ENCODE results near the gene ANK2. TPM values are rescaled to one million over a fixed set of nuclear protein-coding genes. Genes with fewer than 3 reads are reported as not detected.

Gene ANK2
- total RNA-seq, 5 donors from 2014 or later (not counting 1 experiment from before 2014, with no cell fraction given) = 0.25 to 0.62 (median 0.31) TPM; not detected in 1

- ATAC-seq (replicated peaks in 1 of 4) (no peak), DNase-seq (no peak)
- peaks cover 3 to 11% of the 10 kb centered on the region in 2 donors for H3K27me3 Mint-ChIP-seq
- 83% methylated on average over 4 of the region's 7 CpGs for WGBS (ENCODE audit: insufficient coverage)
- H3K27me3 ChIP-seq (replicated peaks in 1 of 2; ENCODE audit: control insufficient read depth in 2 of 2, extremely low read depth in 1 of 2, insufficient read depth in 2 of 2, low read length in 1 of 2) = peaks cover 0 to 3% of the 10 kb centered on the region in 2 experiments
- no peaks in the 10 kb centered on the region for H3K9me3 Mint-ChIP-seq
- no peaks in the 10 kb centered on the region for H3K9me3 ChIP-seq
- ChIA-PET POLR2A (no interaction called here), CTCF (no interaction called here)
- no peaks in the 10 kb centered on the region for H3K4me1 ChIP-seq (ENCODE audit: control insufficient read depth in 1 of 2, extremely low read depth in 1 of 2, insufficient read depth in 2 of 2, low read length in 2 of 2)
- no peak overlapping the region for H3K4me3 ChIP-seq (ENCODE audit: control insufficient read depth in 1 of 2, extremely low read depth in 1 of 2, low read length in 1 of 2)
- no peaks in the 10 kb centered on the region for H3K36me3 Mint-ChIP-seq
- H3K27ac Mint-ChIP-seq = no peak overlapping the region
- no peaks in the 10 kb centered on the region for H3K4me1 Mint-ChIP-seq
- no peaks in the 10 kb centered on the region for H3K36me3 ChIP-seq (ENCODE audit: control insufficient read depth in 2 of 2, extremely low read depth in 1 of 2, insufficient read depth in 1 of 2, low read length in 1 of 2)
- no peak overlapping the region for H3K4me3 Mint-ChIP-seq
- H3K27ac ChIP-seq (ENCODE audit: low read length) = no peak overlapping the region
Observed at GRCh38 chr4:113270520-113271319, 221.3 kb downstream of the ANK2 start.

- no peak for DNase-seq
- Histone ChIP-seq H3K4me3 (ENCODE audit: control insufficient read depth in 1 of 2, extremely low read depth in 1 of 2, low read length in 1 of 2) (no peak overlapping the region), H3K27ac (ENCODE audit: low read length) (no peak overlapping the region), H3K36me3 (ENCODE audit: control insufficient read depth in 2 of 2, extremely low read depth in 1 of 2, insufficient read depth in 1 of 2, low read length in 1 of 2) (no peaks in the 10 kb centered on the region), H3K9me3 (no peaks in the 10 kb centered on the region), H3K27me3 (replicated peaks in 1 of 2; ENCODE audit: control insufficient read depth in 2 of 2, extremely low read depth in 1 of 2, insufficient read depth in 2 of 2, low read length in 1 of 2) (peaks cover 0 to 3% of the 10 kb centered on the region in 2 experiments), H3K4me1 (ENCODE audit: control insufficient read depth in 1 of 2, extremely low read depth in 1 of 2, insufficient read depth in 2 of 2, low read length in 2 of 2) (no peaks in the 10 kb centered on the region)
- POLR2A ChIA-PET = no interaction called here
- H3K27ac Mint-ChIP-seq = no peak overlapping the region
- H3K9me3 Mint-ChIP-seq = no peaks in the 10 kb centered on the region
- no peaks in the 10 kb centered on the region for H3K36me3 Mint-ChIP-seq
- ATAC-seq (replicated peaks in 1 of 4) = no peak
- CTCF ChIA-PET = interaction anchor here in 1 of 2 donors (1.0 kb wide), 1 partner anchor 15 kb away, joined by 3 read pairs; no protein-coding TSS in a partner anchor
- peaks cover 6 to 18% of the 10 kb centered on the region in 2 donors for H3K27me3 Mint-ChIP-seq
- H3K4me3 Mint-ChIP-seq = no peak overlapping the region
- H3K4me1 Mint-ChIP-seq = no peaks in the 10 kb centered on the region
Observed at GRCh38 chr4:113272523-113272922, 223.1 kb downstream of the ANK2 start.

- no peak overlapping the region for H3K4me3 Mint-ChIP-seq
- H3K27ac ChIP-seq (ENCODE audit: low read length) = no peak overlapping the region
- peaks cover 0 to 3% of the 10 kb centered on the region in 2 experiments for H3K27me3 ChIP-seq (replicated peaks in 1 of 2; ENCODE audit: control insufficient read depth in 2 of 2, extremely low read depth in 1 of 2, insufficient read depth in 2 of 2, low read length in 1 of 2)
- no peak overlapping the region for H3K4me3 ChIP-seq (ENCODE audit: control insufficient read depth in 1 of 2, extremely low read depth in 1 of 2, low read length in 1 of 2)
- no peak for ATAC-seq (replicated peaks in 1 of 4)
- no peaks in the 10 kb centered on the region for H3K36me3 ChIP-seq (ENCODE audit: control insufficient read depth in 2 of 2, extremely low read depth in 1 of 2, insufficient read depth in 1 of 2, low read length in 1 of 2)
- POLR2A ChIA-PET = no interaction called here
- no peak overlapping the region for H3K27ac Mint-ChIP-seq
- no peaks in the 10 kb centered on the region for H3K4me1 Mint-ChIP-seq
- H3K4me1 ChIP-seq (ENCODE audit: control insufficient read depth in 1 of 2, extremely low read depth in 1 of 2, insufficient read depth in 2 of 2, low read length in 2 of 2) = no peaks in the 10 kb centered on the region
- CTCF ChIA-PET = no interaction called here
- DNase-seq = no peak
- peaks cover 7 to 21% of the 10 kb centered on the region in 2 donors for H3K27me3 Mint-ChIP-seq
- H3K9me3 Mint-ChIP-seq = no peaks in the 10 kb centered on the region
- H3K9me3 ChIP-seq = no peaks in the 10 kb centered on the region
- H3K36me3 Mint-ChIP-seq = no peaks in the 10 kb centered on the region
Observed at GRCh38 chr4:113273721-113274220, 224.3 kb downstream of the ANK2 start.

GRCh38 chr4:113276464-113277170 is 227.2 kb downstream of the ANK2 start:
- ATAC-seq (replicated peaks in 1 of 4) = no peak
- Mint-ChIP-seq H3K4me3 (no peak overlapping the region), H3K9me3 (no peaks in the 10 kb centered on the region), H3K4me1 (no peaks in the 10 kb centered on the region), H3K27me3 (peaks cover 7 to 10% of the 10 kb centered on the region in 2 donors), H3K36me3 (no peaks in the 10 kb centered on the region), H3K27ac (no peak overlapping the region)
- H3K4me3 ChIP-seq (ENCODE audit: control insufficient read depth in 1 of 2, extremely low read depth in 1 of 2, low read length in 1 of 2) = no peak overlapping the region
- ChIA-PET POLR2A (no interaction called here), CTCF (no interaction called here)
- no peaks in the 10 kb centered on the region for H3K36me3 ChIP-seq (ENCODE audit: control insufficient read depth in 2 of 2, extremely low read depth in 1 of 2, insufficient read depth in 1 of 2, low read length in 1 of 2)
- H3K27me3 ChIP-seq (replicated peaks in 1 of 2; ENCODE audit: control insufficient read depth in 2 of 2, extremely low read depth in 1 of 2, insufficient read depth in 2 of 2, low read length in 1 of 2) = no peaks in the 10 kb centered on the region
- DNase-seq = no peak
- H3K4me1 ChIP-seq (ENCODE audit: control insufficient read depth in 1 of 2, extremely low read depth in 1 of 2, insufficient read depth in 2 of 2, low read length in 2 of 2) = no peaks in the 10 kb centered on the region
- no CpG with 5 or more reads among the region's 7 CpGs for WGBS (ENCODE audit: insufficient coverage)
- H3K9me3 ChIP-seq = no peaks in the 10 kb centered on the region
- H3K27ac ChIP-seq (ENCODE audit: low read length) = no peak overlapping the region

- CTCF ChIA-PET = no interaction called here
Observed at GRCh38 chr4:113278324-113278934, 229.0 kb downstream of the ANK2 start.

GRCh38 chr4:113285501-113285900 is 236.0 kb downstream of the ANK2 start:
- no CpG with 5 or more reads among the region's 4 CpGs for WGBS (ENCODE audit: insufficient coverage)

More at GRCh38 chr4:113278324-113278934, 229.0 kb downstream of the ANK2 start:
- Mint-ChIP-seq H3K36me3 (no peaks in the 10 kb centered on the region), H3K27me3 (peaks cover 7 to 9% of the 10 kb centered on the region in 2 donors), H3K9me3 (no peaks in the 10 kb centered on the region), H3K4me1 (no peaks in the 10 kb centered on the region), H3K27ac (no peak overlapping the region), H3K4me3 (no peak overlapping the region)
- H3K36me3 ChIP-seq (ENCODE audit: control insufficient read depth in 2 of 2, extremely low read depth in 1 of 2, insufficient read depth in 1 of 2, low read length in 1 of 2) = no peaks in the 10 kb centered on the region
- WGBS (ENCODE audit: insufficient coverage) = 15% methylated on average over 4 of the region's 8 CpGs
- no peaks in the 10 kb centered on the region for H3K4me1 ChIP-seq (ENCODE audit: control insufficient read depth in 1 of 2, extremely low read depth in 1 of 2, insufficient read depth in 2 of 2, low read length in 2 of 2)
- ATAC-seq (replicated peaks in 1 of 4) (peak in 3 of 4 experiments; percentile 48 to 57 (median 51)), DNase-seq (peak in 29 of 35 experiments; percentile 0 to 62 (median 24))
- no peak overlapping the region for H3K27ac ChIP-seq (ENCODE audit: low read length)
- POLR2A ChIA-PET = no interaction called here
- H3K9me3 ChIP-seq = no peaks in the 10 kb centered on the region
- H3K27me3 ChIP-seq (replicated peaks in 1 of 2; ENCODE audit: control insufficient read depth in 2 of 2, extremely low read depth in 1 of 2, insufficient read depth in 2 of 2, low read length in 1 of 2) = no peaks in the 10 kb centered on the region
- no peak overlapping the region for H3K4me3 ChIP-seq (ENCODE audit: control insufficient read depth in 1 of 2, extremely low read depth in 1 of 2, low read length in 1 of 2)

More at GRCh38 chr4:113285501-113285900, 236.0 kb downstream of the ANK2 start:
- Mint-ChIP-seq H3K9me3 (no peaks in the 10 kb centered on the region), H3K27ac (no peak overlapping the region), H3K27me3 (peaks cover 0 to 5% of the 10 kb centered on the region in 2 donors), H3K4me3 (no peak overlapping the region), H3K36me3 (no peaks in the 10 kb centered on the region), H3K4me1 (no peaks in the 10 kb centered on the region)
- ChIA-PET CTCF (no interaction called here), POLR2A (no interaction called here)
- ATAC-seq (replicated peaks in 1 of 4) (no peak), DNase-seq (no peak)
- no peaks in the 10 kb centered on the region for H3K4me1 ChIP-seq (ENCODE audit: control insufficient read depth in 1 of 2, extremely low read depth in 1 of 2, insufficient read depth in 2 of 2, low read length in 2 of 2)
- H3K27me3 ChIP-seq (replicated peaks in 1 of 2; ENCODE audit: control insufficient read depth in 2 of 2, extremely low read depth in 1 of 2, insufficient read depth in 2 of 2, low read length in 1 of 2) = no peaks in the 10 kb centered on the region
- no peaks in the 10 kb centered on the region for H3K9me3 ChIP-seq
- H3K36me3 ChIP-seq (ENCODE audit: control insufficient read depth in 2 of 2, extremely low read depth in 1 of 2, insufficient read depth in 1 of 2, low read length in 1 of 2) = no peaks in the 10 kb centered on the region
- no peak overlapping the region for H3K4me3 ChIP-seq (ENCODE audit: control insufficient read depth in 1 of 2, extremely low read depth in 1 of 2, low read length in 1 of 2)
- no peak overlapping the region for H3K27ac ChIP-seq (ENCODE audit: low read length)
